ENCODE measurements around the gene OR4K13.

The OR4K13 gene

GRCh38 chr14:20035938-20036337 lies at the start of gene OR4K13:
Gene OR4K13 (minus strand): TSS chr14:20036038. CDS start chr14:20034758, 1,280 bp downstream.
- no peak for DNase-seq

DNA sequence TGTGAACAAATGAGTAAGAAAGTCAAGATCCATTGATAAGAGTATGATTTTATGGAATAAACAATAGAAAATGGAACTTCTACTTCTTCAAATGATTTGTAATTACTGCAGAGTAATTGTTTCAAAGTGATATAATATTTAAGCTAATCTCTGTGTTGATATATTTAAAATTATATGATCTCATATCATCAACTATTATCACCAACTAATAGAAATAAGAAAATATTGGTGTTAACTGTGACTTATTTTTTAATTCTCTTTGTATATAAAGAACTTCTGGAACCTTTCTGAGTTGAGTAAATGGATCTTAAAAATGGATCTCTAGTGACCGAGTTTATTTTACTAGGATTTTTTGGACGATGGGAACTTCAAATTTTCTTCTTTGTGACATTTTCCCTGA lies 23.9 kb upstream of the OR4K13 start, which contains the start of gene OR4L1:
TSS of gene OR4L1 (plus strand) at position 301 of the 400 bp plus-strand sequence. CDS start at position 301, 0 bp downstream.
- no peak for DNase-seq

DNA sequence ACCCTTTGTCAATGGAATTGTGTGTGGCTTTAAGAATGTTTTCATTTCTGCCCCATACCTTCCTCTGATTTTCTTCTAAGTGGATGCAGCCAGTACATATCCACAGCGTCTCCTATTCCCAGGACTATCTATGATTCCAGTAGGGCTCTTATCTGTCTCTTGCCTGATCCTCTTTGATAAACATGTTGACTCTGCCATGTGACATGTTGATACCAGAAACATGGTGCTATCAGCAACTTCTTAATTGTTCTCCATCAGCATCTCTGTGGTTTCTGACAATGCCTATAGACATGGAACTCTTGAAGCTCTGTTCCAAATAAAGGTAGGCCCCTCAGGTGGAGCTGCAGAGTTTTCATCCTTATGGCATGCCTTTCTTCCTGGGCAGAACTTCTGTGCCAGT lies 12.4 kb upstream of the OR4K13 start:
- DNase-seq = no peak

DNA sequence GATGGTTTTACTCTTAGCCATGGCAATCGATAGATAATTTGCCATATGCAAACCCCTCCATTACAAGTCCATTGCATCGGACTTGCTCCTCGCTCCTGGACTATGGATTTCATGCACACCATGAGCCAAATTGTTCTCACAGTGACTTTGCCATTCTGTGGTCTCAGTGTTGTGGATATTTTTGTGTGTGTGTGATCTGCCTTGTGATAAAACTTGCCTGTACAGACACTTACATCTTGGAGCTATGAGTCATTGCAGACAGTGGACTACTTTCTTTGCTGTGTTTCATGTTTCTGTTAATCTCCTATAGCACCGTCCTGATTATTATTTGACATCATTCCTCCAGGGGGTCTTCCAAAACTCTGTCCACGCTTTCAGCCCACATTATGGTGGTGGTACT lies 8.4 kb upstream of the OR4K13 start:
- no peak for DNase-seq

DNA sequence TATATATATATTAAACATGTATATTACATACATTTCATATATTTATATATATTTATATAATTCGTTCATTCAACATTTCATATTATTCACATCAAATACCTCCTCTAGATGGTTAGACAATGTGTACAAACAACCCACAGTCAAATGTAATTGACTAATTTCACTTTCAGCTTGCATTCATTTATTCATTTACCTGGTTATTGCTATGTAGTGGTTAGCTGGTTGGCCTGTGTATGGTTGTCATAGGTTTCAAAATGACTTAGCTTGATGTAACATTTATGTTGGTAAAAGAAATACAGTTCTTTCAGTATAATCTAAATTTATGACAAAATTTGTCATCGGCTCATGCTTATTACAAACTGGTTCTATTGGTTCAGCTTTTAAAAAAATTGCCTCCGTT lies 389 bp downstream of the OR4K13 start:
- DNase-seq = no peak

DNA sequence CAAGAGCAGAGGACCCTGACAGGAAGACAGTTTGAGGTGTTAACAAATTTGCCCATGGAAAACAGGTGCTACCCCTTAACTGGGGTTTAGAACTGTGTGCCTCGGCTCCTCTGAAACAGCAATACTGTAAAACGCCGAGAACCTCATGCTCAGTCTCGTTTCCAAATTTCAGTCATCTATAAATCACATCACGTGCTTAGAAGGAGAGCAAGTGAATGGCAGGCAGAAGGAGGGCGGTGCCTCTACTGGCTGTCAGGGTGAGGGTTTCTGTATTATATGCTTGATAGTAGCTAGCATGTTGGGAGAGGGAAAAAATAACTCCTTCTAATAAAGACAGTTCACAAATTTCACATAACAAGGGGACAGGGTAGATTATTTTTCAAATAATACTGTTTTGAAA lies 4.8 kb downstream of the OR4K13 start:
- no peak for DNase-seq

DNA sequence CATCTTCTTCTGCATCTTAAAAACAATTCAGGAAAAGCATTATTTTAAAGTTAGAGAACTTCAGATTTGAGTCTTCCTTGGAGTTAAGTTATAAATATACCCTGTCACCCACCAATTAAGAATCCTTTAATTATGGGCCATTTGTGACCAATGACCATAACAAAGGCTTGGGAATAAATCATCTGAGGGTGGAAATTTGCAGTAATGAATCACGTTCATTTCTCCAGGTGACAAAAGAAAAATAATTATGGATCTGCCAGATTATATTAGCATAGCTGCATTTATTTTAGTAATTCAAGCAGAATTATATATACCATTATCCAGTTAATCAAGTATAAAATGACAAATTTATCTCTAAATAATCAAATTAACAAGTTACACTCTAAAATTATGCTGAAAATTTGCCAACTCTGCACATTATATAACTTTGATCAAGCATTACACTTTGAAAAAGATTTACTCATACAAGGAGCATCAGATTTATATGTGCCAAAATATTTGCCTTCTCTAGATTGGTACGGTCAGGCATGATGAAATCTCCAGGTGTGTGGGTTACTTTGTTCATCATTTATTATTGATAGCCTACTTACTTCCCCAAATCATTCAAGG lies 16.5 kb downstream of the OR4K13 start, which contains the start of gene OR4K14:
TSS of gene OR4K14 (minus strand) at position 51 of the 609 bp plus-strand sequence. CDS start 4,114 bp downstream, outside the sequence.
- no peak for DNase-seq

GRCh38 chr14:20008156-20008555 lies 27.7 kb downstream of the OR4K13 start:
- DNase-seq = no peak

DNA sequence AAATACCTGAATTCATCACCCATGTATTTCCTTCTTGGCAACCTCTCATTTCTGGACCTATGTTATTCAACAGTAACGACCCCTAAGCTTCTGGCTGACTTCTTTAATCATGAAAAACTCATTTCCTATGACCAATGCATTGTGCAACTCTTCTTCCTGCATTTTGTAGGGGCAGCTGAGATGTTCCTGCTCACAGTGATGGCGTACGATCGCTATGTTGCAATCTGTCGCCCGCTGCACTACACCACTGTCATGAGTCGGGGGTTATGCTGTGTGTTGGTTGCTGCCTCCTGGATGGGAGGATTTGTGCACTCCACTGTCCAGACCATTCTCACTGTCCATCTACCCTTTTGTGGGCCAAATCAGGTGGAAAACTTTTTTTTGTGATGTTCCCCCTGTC lies 33.5 kb downstream of the OR4K13 start:
- no peak for DNase-seq

DNA sequence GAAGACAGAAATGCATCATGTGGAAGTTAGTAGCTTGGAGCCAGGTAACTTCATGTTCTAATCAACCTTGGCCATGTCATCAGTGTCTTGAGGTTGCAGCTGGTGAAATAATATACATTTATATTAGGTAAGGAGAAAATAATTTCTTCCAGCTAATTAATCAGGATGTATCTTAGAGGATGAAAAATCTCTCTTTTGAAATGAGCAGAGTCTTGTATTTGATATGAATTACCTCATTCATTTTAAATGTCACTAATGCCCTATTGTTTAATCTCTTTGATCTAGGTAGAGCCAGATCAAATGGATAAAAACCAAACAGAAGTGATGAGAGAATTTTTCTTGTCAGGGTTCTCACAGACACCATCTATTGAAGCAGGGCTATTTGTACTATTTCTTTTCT lies 34.0 kb downstream of the OR4K13 start, which contains the start of gene OR4Q2:
TSS of gene OR4Q2 (plus strand) at position 301 of the 400 bp plus-strand sequence.
- DNase-seq = no peak

DNA sequence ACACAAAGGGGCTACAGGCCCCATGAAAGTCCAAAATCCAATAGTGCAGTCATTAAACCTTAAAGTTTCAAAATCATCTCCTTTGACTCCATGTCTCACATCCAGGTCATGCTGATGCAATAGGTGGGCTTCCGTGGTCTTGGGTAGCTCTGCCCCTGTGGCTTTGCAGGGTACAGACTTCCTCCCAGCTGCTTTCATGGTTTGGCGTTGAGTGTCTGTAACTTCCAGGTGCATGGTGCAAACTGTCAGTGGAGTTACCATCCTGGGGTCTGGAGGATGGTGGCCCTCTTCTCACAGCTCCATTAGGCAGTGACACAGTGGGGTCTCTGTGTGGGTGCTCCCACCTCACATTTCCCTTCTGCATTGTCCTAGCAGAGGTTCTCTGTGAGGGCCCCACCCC lies 42.4 kb downstream of the OR4K13 start:
- DNase-seq = no peak
